ENCODE measurements around the gene P4HA1. TPM values are rescaled to one million over a fixed set of nuclear protein-coding genes. Genes with fewer than 3 reads are reported as not detected.

The P4HA1 gene
- total and polyA plus RNA-seq, 9 of the 15 experiments (the other 6 are each of a cell fraction or from before 2014, with no cell fraction given): 20.2 to 177 (median 28.6) TPM

- Histone ChIP-seq H2AFZ (ENCODE audit: low read depth, low read length) (peak overlapping the region; percentile 82), H3K9me3 (replicated peaks; ENCODE audit: control insufficient read depth, insufficient read depth, low read depth, low read length) (no peaks in the 10 kb centered on the region), H3K4me1 (replicated peaks in 1 of 2; ENCODE audit: control insufficient read depth in 2 of 2, insufficient read depth in 2 of 2, low read length in 2 of 2) (peaks cover 10 to 12% of the 10 kb centered on the region in 2 experiments; a peak in 3 of 5 replicates), H3K27me3 (ENCODE audit: control insufficient read depth in 2 of 2, insufficient read depth in 2 of 2, low read length in 2 of 2) (no peaks in the 10 kb centered on the region), H3K4me2 (ENCODE audit: insufficient read depth, low read length) (peak overlapping the region; percentile 82), H3K9ac (ENCODE audit: insufficient read depth in 1 of 2, low read depth in 2 of 2, low read length in 2 of 2) (peak overlapping the region; percentile 91 to 99), H3K4me3 (peak overlapping the region; percentile 74), H4K20me1 (replicated peaks; ENCODE audit: control insufficient read depth, insufficient read depth, low read length) (peaks cover 8% of the 10 kb centered on the region; the same call in 1 of the 2 replicates), H3K9me1 (ENCODE audit: control insufficient read depth, insufficient read depth, low read length) (no peaks in the 10 kb centered on the region), H3K79me2 (ENCODE audit: control insufficient read depth, insufficient read depth, low read length) (peaks cover 55% of the 10 kb centered on the region), H3K36me3 (ENCODE audit: control insufficient read depth, insufficient read depth, low read length) (peaks cover 7% of the 10 kb centered on the region; the same call in 2 of the 3 replicates), H3K27ac (ENCODE audit: extremely low read depth, low read depth, low read length) (peak overlapping the region; percentile 90)
- ATAC-seq (peak; percentile 74), DNase-seq (ENCODE audit: extremely low read depth in 1 of 4, low spot score in 3 of 4) (peak; percentile 50 to 80 (median 62)), FAIRE-seq (no peak)
- CTCF ChIA-PET (ENCODE audit: low intra/inter-chr PET ratio): interaction anchor here (2.7 kb wide), 1 partner anchor 63 kb away, joined by 18 read pairs; no protein-coding TSS in a partner anchor
- WGBS (ENCODE audit: insufficient coverage, low coverage, missing lambda C conversion rate): under 1% methylated on average over 27 of the region's 29 CpGs
- in situ Hi-C loops (cut with MboI): no loop called here
- no TSS peak for BruUV-seq (replicated peaks)
- intact Hi-C loops (cut with micrococcal nuclease): loop anchor here (1.0 to 5.0 kb wide), 4 partner anchors 14 to 151 kb away; partner anchors contain the start of genes DNAJC9, ECD, FAM149B1 and NUDT13
- POLR2A ChIA-PET: interaction anchor here (0.6 to 7.5 kb wide), 26 partner anchors 9 to 823 kb away, joined by 3 to 112 read pairs (median 4); partner anchors contain the start of genes DNAJC9, ECD, FAM149B1 and NUDT13
- no peak for TF ChIP-seq POLR2H (tag; IDR thresholded peaks at IDR 0.05; ENCODE audit: low read depth)
- TF ChIP-seq SRSF7 (optimal IDR thresholded peaks at IDR 0.05; ENCODE audit: low read depth, low read length): no peak
- TF ChIP-seq ARHGAP35 (IDR thresholded peaks at IDR 0.05; ENCODE audit: partially characterized antibody): peak; percentile 46
- no peak for TF ChIP-seq SMAD3 (CRISPR knock-in tag; conservative IDR thresholded peaks at IDR 0.05)
- 0 out of 4 replicates have a peak, but pooled peaks of 1 of the 2 experiments have one; percentile 14 for TF ChIP-seq TRIM24 (IDR thresholded peaks at IDR 0.05)
- no peak for TF ChIP-seq ELF4 (CRISPR knock-in tag; IDR thresholded peaks at IDR 0.05)
- no peak for TF ChIP-seq MITF (IDR thresholded peaks at IDR 0.05)
- 0 out of 2 replicates have a peak, but pooled peaks have one; percentile 63 for TF ChIP-seq SMARCA4 (IDR thresholded peaks at IDR 0.05)
- no peak for TF ChIP-seq MBD2 (IDR thresholded peaks at IDR 0.05; ENCODE audit: borderline replicate concordance, low read depth)
- no peak for TF ChIP-seq ZNF77 (CRISPR knock-in tag; IDR thresholded peaks at IDR 0.05)
- TF ChIP-seq MAX (CRISPR knock-in tag; IDR thresholded peaks at IDR 0.05): no peak
- 0 out of 2 replicates have a peak, but pooled peaks have one; percentile 21 for TF ChIP-seq ZNF282 (CRISPR knock-in tag; IDR thresholded peaks at IDR 0.05)
- no peak for TF ChIP-seq ZBTB43 (CRISPR knock-in tag; IDR thresholded peaks at IDR 0.05)
- TF ChIP-seq RUNX1 (IDR thresholded peaks at IDR 0.05; ENCODE audit: low read depth): no peak
Observed at GRCh38 chr10:73096041-73096448, 621 bp downstream of the P4HA1 start.
